CD14-positive monocyte (primary cell): ENCODE results near the gene ABI2. TPM values are rescaled to one million over a fixed set of nuclear protein-coding genes. Genes with fewer than 3 reads are reported as not detected.

Experiments
- DNase-seq, 3 donors: peaks; one replicate each; pipeline ENCODE4 v3.0.0-alpha.2; 2011 to 2022
- H2AFZ ChIP-seq: 2 replicates; pipeline ENCODE4 v1.6.0; 2012; ENCODE audit warnings: mild to moderate bottlenecking, low read depth, low read length, inconsistent platforms; ENCODE audit not compliant: insufficient read depth, poor library complexity, severe bottlenecking
- H3K27ac ChIP-seq, 2 donors: 1 replicate in 1 of 2; 2 replicates in 1 of 2; pipeline ENCODE4 v1.5.1; 2012 to 2013; ENCODE audit warnings: low read length in 2 of 2, control low read depth in 1 of 2, inconsistent platforms in 1 of 2, low read depth in 1 of 2, mild to moderate bottlenecking in 1 of 2
- H3K27me3 ChIP-seq, 2 donors: one replicate each; pipeline versions ENCODE4 v1.6.0 to v1.6.1; 2011 to 2013; ENCODE audit warnings: low read length in 2 of 2; ENCODE audit not compliant: control insufficient read depth in 2 of 2, insufficient read depth in 2 of 2
- H3K36me3 ChIP-seq, 2 donors: replicated peaks in 1 of 2; 1 replicate in 1 of 2; 2 replicates in 1 of 2; pipeline versions ENCODE4 v1.5.1 to v1.6.1; 2012 to 2013; ENCODE audit warnings: low read length in 2 of 2, control low read depth in 1 of 2, inconsistent platforms in 1 of 2, mild to moderate bottlenecking in 1 of 2; ENCODE audit not compliant: insufficient read depth in 2 of 2, control insufficient read depth in 1 of 2
- H3K4me1 ChIP-seq, 2 donors: 1 replicate in 1 of 2; 2 replicates in 1 of 2; pipeline versions ENCODE4 v1.5.1 to v1.6.1; 2012 to 2013; ENCODE audit warnings: low read length in 2 of 2, control low read depth in 1 of 2, inconsistent platforms in 1 of 2, mild to moderate bottlenecking in 1 of 2, moderate library complexity in 1 of 2; ENCODE audit not compliant: insufficient read depth in 2 of 2, control insufficient read depth in 1 of 2
- H3K4me2 ChIP-seq: replicated peaks from 2 replicates; pipeline ENCODE3; 2012; ENCODE audit warnings: low read length, moderate library complexity, mild to moderate bottlenecking; ENCODE audit not compliant: poor library complexity, severe bottlenecking; ENCODE audit errors: extremely low read depth
- H3K4me3 ChIP-seq, 3 experiments: fragments of 200-600 bp in 1 of 3; sonication (generic) in 1 of 3; replicated peaks in 1 of 3; 1 replicate in 2 of 3; 2 replicates in 1 of 3; pipeline ENCODE4 v1.5.1; 2011 to 2013; ENCODE audit warnings: low read length in 3 of 3, mild to moderate bottlenecking in 3 of 3, control low read depth in 2 of 3, low read depth in 2 of 3, inconsistent platforms in 1 of 3, moderate library complexity in 1 of 3
- H3K79me2 ChIP-seq: 2 replicates; pipeline ENCODE4 v1.6.0; 2012; ENCODE audit warnings: mild to moderate bottlenecking, control low read depth, inconsistent platforms, low read length, moderate library complexity; ENCODE audit not compliant: insufficient read depth
- H3K9ac ChIP-seq: 2 replicates; pipeline ENCODE4 v1.6.0; 2017; ENCODE audit warnings: low read length, mild to moderate bottlenecking; ENCODE audit not compliant: insufficient read depth, poor library complexity, severe bottlenecking
- H3K9me3 ChIP-seq, 2 donors: replicated peaks in 1 of 2; 1 replicate in 1 of 2; 2 replicates in 1 of 2; pipeline versions ENCODE4 v1.5.1 to v1.6.1; 2012 to 2013; ENCODE audit warnings: low read length in 2 of 2, control low read depth in 1 of 2; ENCODE audit not compliant: control insufficient read depth in 1 of 2, insufficient read depth in 1 of 2
- H4K20me1 ChIP-seq: 2 replicates; pipeline ENCODE4 v1.6.0; 2012; ENCODE audit warnings: mild to moderate bottlenecking, low read length, control low read depth, moderate library complexity; ENCODE audit not compliant: insufficient read depth
- H3K27ac Mint-ChIP-seq, 7 donors: one replicate each; pipeline ENCODE4 v1.8.0; 2020; ENCODE audit warnings: mild to moderate bottlenecking in 7 of 7, mixed read lengths in 7 of 7, moderate library complexity in 6 of 7, inconsistent platforms in 2 of 7
- H3K27me3 Mint-ChIP-seq, 3 donors: one replicate each; pipeline ENCODE4 v1.8.0; 2021 to 2022; ENCODE audit warnings: low read depth in 3 of 3, mild to moderate bottlenecking in 3 of 3, mixed read lengths in 3 of 3, moderate library complexity in 3 of 3, inconsistent platforms in 1 of 3
- H3K36me3 Mint-ChIP-seq, 2 donors: one replicate each; pipeline ENCODE4 v1.8.0; 2020; ENCODE audit warnings: mixed read lengths in 2 of 2, inconsistent platforms in 1 of 2, mild to moderate bottlenecking in 1 of 2
- H3K4me1 Mint-ChIP-seq: one replicate; pipeline ENCODE4 v1.8.0; 2020; ENCODE audit warnings: mild to moderate bottlenecking, mixed read lengths
- H3K4me3 Mint-ChIP-seq, 2 donors: one replicate each; pipeline ENCODE4 v1.8.0; 2020; ENCODE audit warnings: mild to moderate bottlenecking in 2 of 2, mixed read lengths in 2 of 2, moderate library complexity in 1 of 2
- H3K9me3 Mint-ChIP-seq, 7 donors: one replicate each; pipeline ENCODE4 v1.8.0; 2020 to 2022; ENCODE audit warnings: mixed read lengths in 7 of 7, mild to moderate bottlenecking in 6 of 7, moderate library complexity in 6 of 7, inconsistent platforms in 2 of 7
- CTCF ChIP-seq: fragments of 200-600 bp; IDR thresholded peaks from one replicate; pipeline ENCODE4 v1.8.0; 2022; ENCODE audit warnings: antibody characterized with exemption, mild to moderate bottlenecking
- WGBS: methylation state at CpG from one replicate; pipeline ENCODE4 v1.1.5; 2013; ENCODE audit warnings: missing lambda C conversion rate; ENCODE audit not compliant: insufficient coverage; 5-methylcytosine and 5-hydroxymethylcytosine counted together
- intact Hi-C, 2 donors: fragments of 100-400 bp; cut with micrococcal nuclease; formaldehyde crosslinking; loops; one replicate each; pipeline versions ENCODE4 v1.15.0 to v1.15.1; 2023
- polyA plus RNA-seq, 3 donors: library from polyadenylated mRNA; depleted of rRNA in 1 of 3; unstranded in 2 of 3; stranded (reverse) in 1 of 3; fragments of 300-500 nt in 2 of 3; fragments of >200 nt in 1 of 3; fragmentation: Illumina TruSeq in 2 of 3; gene quantifications; 1 replicate in 2 of 3; 2 replicates in 1 of 3; pipeline ENCODE4 v1.2.3, GENCODE V29; 2012 to 2021

ABI2 gene
- polyA plus RNA-seq, 3 donors: 6.1 to 9.2 (median 7.1) TPM

- H3K4me1 Mint-ChIP-seq: peaks cover 16% of the 10 kb centered on the region
- Histone ChIP-seq H3K4me1 (peaks cover 9 to 12% of the 10 kb centered on the region in 2 donors), H3K27ac (no peak overlapping the region), H3K4me3 (no peak overlapping the region), H3K9ac (no peak overlapping the region), H3K27me3 (peaks cover 0 to 2% of the 10 kb centered on the region in 2 donors), H3K4me2 (no peak overlapping the region), H3K79me2 (no peaks in the 10 kb centered on the region), H2AFZ (no peak overlapping the region), H3K9me3 (no peaks in the 10 kb centered on the region), H3K36me3 (peaks cover 0 to 9% of the 10 kb centered on the region in 2 donors), H4K20me1 (no peaks in the 10 kb centered on the region)
- no peak overlapping the region for H3K27ac Mint-ChIP-seq
- no CpG with 5 or more reads among the region's 2 CpGs for WGBS
- no peak for DNase-seq
- peaks cover 0 to 1% (median 0%) of the 10 kb centered on the region in 7 donors for H3K9me3 Mint-ChIP-seq
- intact Hi-C loops: no loop called here
- H3K36me3 Mint-ChIP-seq: peaks cover 12 to 21% of the 10 kb centered on the region in 2 donors
- H3K27me3 Mint-ChIP-seq: peaks cover 0 to 2% (median 0%) of the 10 kb centered on the region in 3 donors
- no peak overlapping the region for H3K4me3 Mint-ChIP-seq
- TF ChIP-seq CTCF: no peak
Measured at GRCh38 chr2:203451011-203451410, 122.8 kb downstream of the ABI2 start.

- H3K27ac Mint-ChIP-seq: peak overlapping the region in 2 of 7 donors; percentile 26 to 38
Measured at GRCh38 chr2:203451689-203452088, 123.5 kb downstream of the ABI2 start.

More at GRCh38 chr2:203451689-203452088, 123.5 kb downstream of the ABI2 start:
- no peaks in the 10 kb centered on the region for H4K20me1 ChIP-seq
- DNase-seq: peak; percentile 9 to 39 (median 15)
- no peak overlapping the region for H3K4me2 ChIP-seq
- WGBS: no CpG with 5 or more reads among the region's 1 CpG
- no peaks in the 10 kb centered on the region for H3K79me2 ChIP-seq
- no peak overlapping the region for H3K9ac ChIP-seq
- H3K4me1 Mint-ChIP-seq: peaks cover 10% of the 10 kb centered on the region
- intact Hi-C loops: no loop called here
- no peak overlapping the region for H3K4me3 ChIP-seq
- no peak overlapping the region for H3K4me3 Mint-ChIP-seq
- peaks cover 0 to 1% (median 0%) of the 10 kb centered on the region in 7 donors for H3K9me3 Mint-ChIP-seq
- H3K27me3 ChIP-seq: peaks cover 0 to 2% of the 10 kb centered on the region in 2 donors
- H3K36me3 ChIP-seq: peaks cover 0 to 9% of the 10 kb centered on the region in 2 donors
- H3K27me3 Mint-ChIP-seq: peaks cover 0 to 2% (median 0%) of the 10 kb centered on the region in 3 donors
- H3K36me3 Mint-ChIP-seq: peaks cover 12 to 19% of the 10 kb centered on the region in 2 donors
- H3K4me1 ChIP-seq: peaks cover 6 to 8% of the 10 kb centered on the region in 2 donors
- TF ChIP-seq CTCF: no peak
- H3K27ac ChIP-seq: peak overlapping the region in 1 of 2 donors; percentile 26
- H2AFZ ChIP-seq: no peak overlapping the region
- no peaks in the 10 kb centered on the region for H3K9me3 ChIP-seq
